ENCODE data around the gene C16orf89. TPM values are rescaled to one million over a fixed set of nuclear protein-coding genes. Genes with fewer than 3 reads are reported as not detected.
"Not testable (repeated sequence)": the region's sequence is repeated elsewhere in the genome, so short reads cannot be mapped to it uniquely, and the experiment has no call there.

Gene C16orf89, protein sequence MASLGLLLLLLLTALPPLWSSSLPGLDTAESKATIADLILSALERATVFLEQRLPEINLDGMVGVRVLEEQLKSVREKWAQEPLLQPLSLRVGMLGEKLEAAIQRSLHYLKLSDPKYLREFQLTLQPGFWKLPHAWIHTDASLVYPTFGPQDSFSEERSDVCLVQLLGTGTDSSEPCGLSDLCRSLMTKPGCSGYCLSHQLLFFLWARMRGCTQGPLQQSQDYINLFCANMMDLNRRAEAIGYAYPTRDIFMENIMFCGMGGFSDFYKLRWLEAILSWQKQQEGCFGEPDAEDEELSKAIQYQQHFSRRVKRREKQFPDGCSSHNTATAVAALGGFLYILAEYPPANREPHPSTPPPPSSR
- 10 to 100 TPM in 3 of 4 donors, 1 to 10 TPM in 1; 6.3 to 39.0 (median 17.8) TPM for total RNA-seq

DNA sequence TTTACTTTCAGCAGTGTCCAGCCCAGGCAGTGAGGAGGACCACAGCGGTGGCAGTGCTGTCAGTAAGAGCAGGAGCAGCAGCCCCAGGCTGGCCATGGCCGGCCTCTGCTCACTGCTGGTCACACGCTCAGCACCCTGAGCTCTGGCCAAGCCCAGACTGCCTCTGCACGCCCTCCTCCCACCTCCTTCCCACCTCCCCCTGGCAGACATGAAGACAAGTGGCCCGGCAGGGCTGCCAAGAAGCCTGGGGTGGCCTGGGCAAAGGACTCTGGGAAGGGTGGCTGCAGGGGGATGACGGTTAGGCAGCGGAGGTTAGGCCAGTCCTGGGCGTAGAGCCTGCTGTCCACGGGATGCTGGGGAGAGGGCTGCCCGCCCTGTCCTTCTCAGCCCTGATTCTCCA, at the start of gene C16orf89:
Gene C16orf89 (minus strand): TSS at position 144 of the 400 bp plus-strand sequence. CDS start 48 bp downstream, at position 96.
- no peak for DNase-seq (ENCODE audit: low spot score in 2 of 2)
- 38 to 59% methylated on average over 8 to 9 of the region's 10 CpGs for WGBS, 2 donors
- peak within 1 kb of the TSS in 3 of 4 donors; percentile 25 to 77 (median 45) for H3K27ac ChIP-seq
- TF ChIP-seq EP300 (IDR thresholded peaks at IDR 0.05) (peak in 1 of 2 donors; percentile 46), POLR2A (IDR thresholded peaks at IDR 0.05) (peak in 1 of 2 donors; percentile 6)
- TF ChIP-seq, protein P1, sequence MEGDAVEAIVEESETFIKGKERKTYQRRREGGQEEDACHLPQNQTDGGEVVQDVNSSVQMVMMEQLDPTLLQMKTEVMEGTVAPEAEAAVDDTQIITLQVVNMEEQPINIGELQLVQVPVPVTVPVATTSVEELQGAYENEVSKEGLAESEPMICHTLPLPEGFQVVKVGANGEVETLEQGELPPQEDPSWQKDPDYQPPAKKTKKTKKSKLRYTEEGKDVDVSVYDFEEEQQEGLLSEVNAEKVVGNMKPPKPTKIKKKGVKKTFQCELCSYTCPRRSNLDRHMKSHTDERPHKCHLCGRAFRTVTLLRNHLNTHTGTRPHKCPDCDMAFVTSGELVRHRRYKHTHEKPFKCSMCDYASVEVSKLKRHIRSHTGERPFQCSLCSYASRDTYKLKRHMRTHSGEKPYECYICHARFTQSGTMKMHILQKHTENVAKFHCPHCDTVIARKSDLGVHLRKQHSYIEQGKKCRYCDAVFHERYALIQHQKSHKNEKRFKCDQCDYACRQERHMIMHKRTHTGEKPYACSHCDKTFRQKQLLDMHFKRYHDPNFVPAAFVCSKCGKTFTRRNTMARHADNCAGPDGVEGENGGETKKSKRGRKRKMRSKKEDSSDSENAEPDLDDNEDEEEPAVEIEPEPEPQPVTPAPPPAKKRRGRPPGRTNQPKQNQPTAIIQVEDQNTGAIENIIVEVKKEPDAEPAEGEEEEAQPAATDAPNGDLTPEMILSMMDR (IDR thresholded peaks at IDR 0.05), result no peak
- no peaks in the 10 kb centered on the region for H3K4me1 ChIP-seq
- no peaks in the 10 kb centered on the region for H3K27me3 ChIP-seq
- H3K9me3 ChIP-seq, result no peaks in the 10 kb centered on the region
- no peaks in the 10 kb centered on the region for H3K36me3 ChIP-seq
- H3K4me3 ChIP-seq, result peak within 1 kb of the TSS in 1 of 4 donors; percentile 6

DNA sequence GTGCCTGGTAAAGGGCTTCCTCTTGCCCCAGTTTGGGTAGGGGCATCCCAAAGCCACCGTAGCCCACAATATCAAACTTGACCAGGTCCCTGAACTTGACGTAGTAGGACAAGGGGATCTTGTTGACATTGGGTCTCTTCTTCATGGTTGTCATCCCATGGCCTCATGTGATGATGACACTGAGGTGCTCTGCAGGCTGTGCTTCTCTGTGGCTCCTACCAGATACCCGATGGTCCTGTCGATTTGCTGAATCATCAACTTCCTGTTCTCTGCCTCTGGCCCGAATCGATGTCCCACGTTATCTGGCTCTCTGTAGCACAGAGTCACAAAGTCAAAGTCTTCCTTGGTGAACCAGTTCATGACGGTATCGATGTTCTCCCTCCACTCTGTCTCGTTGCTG, 45.2 kb upstream of the C16orf89 start:
- H3K4me1 ChIP-seq; H3K4me3 ChIP-seq; H3K36me3 ChIP-seq; DNase-seq (ENCODE audit: low spot score in 2 of 2); H3K9me3 ChIP-seq; H3K27me3 ChIP-seq; H3K27ac ChIP-seq: not testable (repeated sequence)
- WGBS, 2 donors, result 89 to 90% methylated on average over 10 of the region's 10 CpGs

DNA sequence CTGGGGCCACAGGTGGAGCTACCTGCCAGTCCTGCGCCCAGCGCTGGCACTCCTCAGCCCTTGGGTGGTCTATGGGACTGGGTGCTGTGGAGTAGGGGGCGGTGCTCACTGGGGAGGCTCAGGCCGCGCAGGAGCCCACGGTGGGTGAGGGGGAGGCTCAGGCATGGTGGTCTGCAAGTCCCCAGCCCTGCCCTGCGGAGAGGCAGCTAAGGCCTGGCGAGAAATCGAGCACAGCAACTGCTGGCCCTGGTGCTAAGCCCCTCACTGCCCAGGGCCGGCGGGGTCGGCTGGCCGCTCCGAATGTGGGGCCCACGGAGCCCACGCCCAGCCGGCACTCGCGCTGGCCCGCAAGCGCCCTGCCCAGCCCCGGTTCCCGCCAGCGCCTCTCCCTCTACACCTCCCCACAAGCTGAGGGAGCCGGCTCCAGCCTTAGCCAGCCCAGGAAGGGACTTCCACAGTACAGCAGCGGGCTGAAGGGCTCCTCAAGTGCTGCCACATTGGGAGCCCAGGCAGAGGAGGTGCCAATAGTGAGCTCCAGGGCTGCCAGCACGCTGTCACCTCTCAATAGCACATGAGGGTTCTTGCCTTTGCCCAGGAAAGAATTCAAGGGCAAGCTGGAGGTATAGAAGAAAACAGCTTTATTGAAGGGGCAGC, 42.9 kb upstream of the C16orf89 start:
- no peak overlapping the region for H3K27ac ChIP-seq
- no peaks in the 10 kb centered on the region for H3K9me3 ChIP-seq
- DNase-seq (ENCODE audit: low spot score in 2 of 2), result no peak
- H3K36me3 ChIP-seq, result no peaks in the 10 kb centered on the region
- 90 to 91% methylated on average over 16 to 18 of the region's 27 CpGs for WGBS, 2 donors
- H3K27me3 ChIP-seq, result no peaks in the 10 kb centered on the region
- H3K4me1 ChIP-seq, result no peaks in the 10 kb centered on the region
- H3K4me3 ChIP-seq, result no peak overlapping the region
- TF ChIP-seq EP300 (IDR thresholded peaks at IDR 0.05) (no peak), POLR2A (IDR thresholded peaks at IDR 0.05) (no peak)
- TF ChIP-seq, protein P1 (IDR thresholded peaks at IDR 0.05), result no peak

DNA sequence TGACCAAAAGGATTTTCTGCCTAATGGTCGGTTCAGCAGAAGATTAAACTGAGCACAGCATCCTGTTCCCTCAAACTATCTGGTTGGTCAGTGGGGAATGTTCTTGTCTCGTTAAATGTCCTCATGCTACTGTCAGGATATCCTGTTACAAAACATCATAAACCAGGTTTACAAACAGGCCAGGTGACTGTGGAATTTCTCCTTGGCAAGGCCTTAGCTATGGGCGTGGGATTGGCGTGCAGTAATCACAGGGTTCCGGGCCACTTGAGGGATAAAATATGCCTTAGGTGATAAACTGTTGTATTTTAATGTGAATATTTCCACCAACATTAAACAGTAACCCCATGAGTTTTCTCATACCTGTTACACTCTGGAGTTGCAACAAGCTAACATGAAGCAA, 39.3 kb upstream of the C16orf89 start:
- not testable (repeated sequence) for H3K36me3 ChIP-seq; H3K4me1 ChIP-seq; H3K27me3 ChIP-seq; H3K4me3 ChIP-seq; H3K27ac ChIP-seq; DNase-seq (ENCODE audit: low spot score in 2 of 2); H3K9me3 ChIP-seq
- WGBS, 2 donors, result 73 to 79% methylated on average over 5 of the region's 5 CpGs

DNA sequence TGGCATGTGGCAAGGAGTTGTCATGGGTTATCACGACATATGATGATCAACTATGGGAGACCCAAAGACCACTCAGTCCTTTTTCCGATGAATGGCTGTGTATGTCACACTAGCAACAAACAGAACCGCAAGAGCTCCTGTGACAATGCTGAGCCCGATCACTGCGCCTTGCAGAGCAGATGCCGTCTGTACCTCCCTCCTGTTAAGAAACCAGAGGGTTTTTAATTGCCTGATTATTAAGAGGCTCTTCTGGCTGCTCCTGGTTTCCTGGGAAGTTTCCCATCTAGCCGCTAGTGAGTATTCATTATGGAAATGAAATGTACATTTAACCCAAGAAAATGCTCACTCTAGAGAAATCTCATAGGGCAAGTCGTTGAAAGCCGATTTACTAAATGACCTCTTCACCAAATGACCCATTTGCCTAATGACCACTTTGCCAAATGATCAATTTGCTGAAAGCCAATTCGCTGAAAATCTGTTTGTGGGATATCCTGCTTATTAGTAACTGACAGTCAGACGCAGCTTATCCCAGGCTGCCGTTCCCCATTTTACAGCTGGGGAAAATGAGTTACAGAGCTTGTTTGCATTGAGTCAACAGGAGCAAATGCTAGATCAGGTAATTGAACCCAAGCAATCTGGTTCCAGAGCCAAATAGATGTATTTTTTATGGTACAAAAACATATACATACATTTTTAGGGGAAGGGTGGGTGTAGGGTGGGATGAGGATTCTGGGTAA, 37.7 kb upstream of the C16orf89 start:
- WGBS, 2 donors, result 74 to 83% methylated on average over 12 of the region's 12 CpGs

DNA sequence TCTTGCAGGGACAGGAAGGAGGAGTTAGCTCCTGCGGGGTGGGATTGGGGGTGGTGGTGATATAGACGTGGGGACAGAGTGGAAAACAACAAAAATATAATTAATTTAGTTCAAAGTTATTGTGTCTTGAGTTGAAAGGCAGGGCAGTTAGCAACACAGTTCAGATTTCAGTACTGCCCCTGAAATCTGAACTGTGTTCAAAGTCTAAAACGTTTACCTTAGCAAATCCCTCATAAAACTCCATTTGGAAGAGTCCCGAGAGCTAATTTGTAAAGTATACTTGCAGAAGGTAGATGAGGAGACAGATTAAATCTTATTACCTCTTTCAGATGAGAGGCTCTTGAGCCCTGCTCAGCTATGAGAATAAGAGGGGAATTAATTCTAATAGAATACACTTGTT, 33.4 kb upstream of the C16orf89 start:
- H3K36me3 ChIP-seq; H3K27me3 ChIP-seq; DNase-seq (ENCODE audit: low spot score in 2 of 2); H3K9me3 ChIP-seq: not testable (repeated sequence)
- Histone ChIP-seq H3K4me1 (peaks cover 0 to 17% (median 1%) of the 10 kb centered on the region in 4 donors), H3K27ac (peak overlapping the region in 3 of 4 donors; percentile 85 to 89 (median 88)), H3K4me3 (peak overlapping the region in 2 of 4 donors; percentile 60 to 71)
- 18 to 19% methylated on average over 4 of the region's 4 CpGs for WGBS, 2 donors

More for the DNA sequence above, 37.7 kb upstream of the C16orf89 start:
- not testable (repeated sequence) for H3K27me3 ChIP-seq; DNase-seq (ENCODE audit: low spot score in 2 of 2); H3K27ac ChIP-seq; H3K36me3 ChIP-seq; H3K4me3 ChIP-seq; H3K9me3 ChIP-seq; H3K4me1 ChIP-seq
